Peyer's patch (tissue), 4 donors: ENCODE measurements around the gene HRH3.

ENCODE experiments used
- POLR2A ChIP-seq, 2 donors: fragments of 450-650 bp; IDR thresholded peaks; one replicate each; pipeline ENCODE4 v1.5.1; 2017; ENCODE audit warnings: antibody characterized with exemption in 2 of 2, mild to moderate bottlenecking in 2 of 2, moderate library complexity in 2 of 2
- TF ChIP-seq, protein P1 (sequence below), 6 experiments: fragments of 450-650 bp in 4 of 6; fragments of 200-600 bp in 2 of 6; sonication (generic) in 1 of 6; IDR thresholded peaks; one replicate each; pipeline ENCODE4 v1.5.1; 2017 to 2019; ENCODE audit warnings: antibody characterized with exemption in 6 of 6, mild to moderate bottlenecking in 3 of 6, moderate library complexity in 1 of 6

GRCh38 chr20:62235777-62236157, 15.7 kb upstream of the HRH3 start:
- TF ChIP-seq, protein P1, sequence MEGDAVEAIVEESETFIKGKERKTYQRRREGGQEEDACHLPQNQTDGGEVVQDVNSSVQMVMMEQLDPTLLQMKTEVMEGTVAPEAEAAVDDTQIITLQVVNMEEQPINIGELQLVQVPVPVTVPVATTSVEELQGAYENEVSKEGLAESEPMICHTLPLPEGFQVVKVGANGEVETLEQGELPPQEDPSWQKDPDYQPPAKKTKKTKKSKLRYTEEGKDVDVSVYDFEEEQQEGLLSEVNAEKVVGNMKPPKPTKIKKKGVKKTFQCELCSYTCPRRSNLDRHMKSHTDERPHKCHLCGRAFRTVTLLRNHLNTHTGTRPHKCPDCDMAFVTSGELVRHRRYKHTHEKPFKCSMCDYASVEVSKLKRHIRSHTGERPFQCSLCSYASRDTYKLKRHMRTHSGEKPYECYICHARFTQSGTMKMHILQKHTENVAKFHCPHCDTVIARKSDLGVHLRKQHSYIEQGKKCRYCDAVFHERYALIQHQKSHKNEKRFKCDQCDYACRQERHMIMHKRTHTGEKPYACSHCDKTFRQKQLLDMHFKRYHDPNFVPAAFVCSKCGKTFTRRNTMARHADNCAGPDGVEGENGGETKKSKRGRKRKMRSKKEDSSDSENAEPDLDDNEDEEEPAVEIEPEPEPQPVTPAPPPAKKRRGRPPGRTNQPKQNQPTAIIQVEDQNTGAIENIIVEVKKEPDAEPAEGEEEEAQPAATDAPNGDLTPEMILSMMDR (IDR thresholded peaks at IDR 0.05): no peak
- no peak for TF ChIP-seq POLR2A (IDR thresholded peaks at IDR 0.05)
